GM06990 (cell line): ENCODE data around the gene METRNL.

Experiments used
- DNase-seq: peaks from one replicate; pipeline ENCODE4 v3.0.0-alpha.2; 2011; ENCODE audit not compliant: insufficient read length; ENCODE audit errors: extremely low read depth
- H3K27me3 ChIP-seq: replicated peaks from 2 replicates; pipeline ENCODE4 v1.6.0; 2011; ENCODE audit warnings: low read length; ENCODE audit not compliant: control insufficient read depth, insufficient read depth
- H3K36me3 ChIP-seq: 2 replicates; pipeline ENCODE4 v1.5.1; 2011; ENCODE audit warnings: low read length; ENCODE audit not compliant: control insufficient read depth, insufficient read depth
- H3K4me3 ChIP-seq: replicated peaks from 2 replicates; pipeline ENCODE4 v1.5.1; 2011; ENCODE audit warnings: low read depth, mild to moderate bottlenecking, control low read depth, low read length
- TF ChIP-seq, protein P1 (sequence below): IDR thresholded peaks from 2 replicates; pipeline ENCODE4 v1.5.1; 2011; ENCODE audit warnings: low read length, control low read depth, mild to moderate bottlenecking, inconsistent platforms; ENCODE audit not compliant: insufficient read depth, poor library complexity, severe bottlenecking

Gene METRNL

DNA sequence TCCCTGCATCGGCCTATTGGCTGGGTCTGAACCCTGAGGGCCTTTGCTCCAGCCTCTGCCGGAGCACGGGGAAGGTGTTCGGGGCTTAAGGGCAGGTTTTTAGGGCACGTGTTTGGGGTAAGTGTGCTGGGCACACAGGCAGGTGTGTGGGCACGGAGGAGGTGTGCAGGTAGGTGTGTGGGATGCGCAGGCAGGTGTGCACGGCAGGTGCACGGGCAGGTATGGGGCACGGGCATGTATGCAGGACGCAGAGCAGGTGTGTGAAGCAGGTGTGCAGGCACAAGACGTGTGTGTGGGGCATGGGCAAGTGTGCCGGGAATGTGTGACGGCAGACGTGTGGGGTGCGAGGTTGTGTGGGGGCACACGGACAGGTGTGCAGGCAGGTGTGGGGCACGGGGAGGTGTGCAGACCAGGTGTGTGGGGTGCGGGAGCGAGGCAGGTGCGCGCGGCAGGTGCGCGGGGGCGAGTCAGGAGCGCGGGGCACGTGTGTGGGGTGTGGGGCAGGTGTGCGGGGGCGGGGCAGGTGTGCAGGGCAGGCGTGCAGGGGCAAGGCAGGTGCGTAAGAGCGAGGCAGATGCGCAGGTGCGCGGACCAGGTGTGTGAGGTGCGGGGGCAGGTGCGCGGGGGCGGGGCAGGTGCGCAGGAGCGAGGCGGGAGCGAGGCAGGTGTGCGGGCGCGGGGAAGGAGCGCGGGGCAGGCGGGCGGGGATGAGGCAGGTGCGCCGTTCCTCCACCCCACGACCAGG, 28.6 kb upstream of the METRNL start:
- no peaks in the 10 kb centered on the region for H3K27me3 ChIP-seq
- TF ChIP-seq, protein P1, sequence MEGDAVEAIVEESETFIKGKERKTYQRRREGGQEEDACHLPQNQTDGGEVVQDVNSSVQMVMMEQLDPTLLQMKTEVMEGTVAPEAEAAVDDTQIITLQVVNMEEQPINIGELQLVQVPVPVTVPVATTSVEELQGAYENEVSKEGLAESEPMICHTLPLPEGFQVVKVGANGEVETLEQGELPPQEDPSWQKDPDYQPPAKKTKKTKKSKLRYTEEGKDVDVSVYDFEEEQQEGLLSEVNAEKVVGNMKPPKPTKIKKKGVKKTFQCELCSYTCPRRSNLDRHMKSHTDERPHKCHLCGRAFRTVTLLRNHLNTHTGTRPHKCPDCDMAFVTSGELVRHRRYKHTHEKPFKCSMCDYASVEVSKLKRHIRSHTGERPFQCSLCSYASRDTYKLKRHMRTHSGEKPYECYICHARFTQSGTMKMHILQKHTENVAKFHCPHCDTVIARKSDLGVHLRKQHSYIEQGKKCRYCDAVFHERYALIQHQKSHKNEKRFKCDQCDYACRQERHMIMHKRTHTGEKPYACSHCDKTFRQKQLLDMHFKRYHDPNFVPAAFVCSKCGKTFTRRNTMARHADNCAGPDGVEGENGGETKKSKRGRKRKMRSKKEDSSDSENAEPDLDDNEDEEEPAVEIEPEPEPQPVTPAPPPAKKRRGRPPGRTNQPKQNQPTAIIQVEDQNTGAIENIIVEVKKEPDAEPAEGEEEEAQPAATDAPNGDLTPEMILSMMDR, result no peak
- DNase-seq, result no peak
- no peaks in the 10 kb centered on the region for H3K36me3 ChIP-seq
- peak overlapping the region; percentile 73 for H3K4me3 ChIP-seq

DNA sequence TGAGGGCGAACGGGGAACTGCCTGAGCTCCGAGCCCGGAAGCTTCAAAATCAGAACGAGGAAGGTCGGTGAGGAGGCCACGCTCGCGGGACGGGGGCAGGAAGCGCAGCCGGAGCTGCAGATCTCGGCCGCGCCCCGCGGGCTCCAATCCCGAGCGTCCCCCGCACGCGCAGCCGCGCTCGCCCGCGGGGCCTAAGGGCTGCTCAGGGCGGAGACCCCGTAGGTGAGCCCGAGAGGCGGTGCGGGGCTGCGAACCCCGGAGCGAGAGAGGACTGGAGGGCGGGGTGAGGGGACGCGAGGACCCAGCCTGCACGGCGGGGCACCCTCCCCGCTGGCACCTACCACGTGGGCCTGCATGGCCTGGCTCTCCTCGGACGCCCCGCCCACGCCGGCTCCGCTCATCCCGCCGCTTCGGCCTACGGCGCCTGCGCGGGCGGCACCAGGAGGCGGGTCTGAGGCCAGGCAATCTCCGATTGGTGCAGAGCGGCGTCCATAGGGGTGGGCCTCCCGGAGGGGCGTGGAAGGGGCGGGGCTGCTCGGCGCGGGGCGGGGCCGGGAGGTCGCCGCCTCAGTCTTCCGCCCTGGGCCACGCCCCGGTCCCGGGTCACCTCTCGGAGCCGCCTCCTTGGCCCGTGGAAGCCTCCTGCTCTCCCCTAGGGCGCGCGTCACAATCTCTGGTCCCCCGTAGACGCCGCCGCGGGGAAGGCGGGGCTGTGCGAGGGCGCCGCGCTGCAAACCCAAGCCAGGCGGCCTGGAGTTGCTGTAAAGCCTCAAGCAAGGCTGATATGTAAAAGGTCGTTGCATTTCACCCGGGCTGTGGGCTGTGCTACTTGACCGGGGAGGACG, 27.8 kb upstream of the METRNL start:
- peak; percentile 99 for DNase-seq
- H3K4me3 ChIP-seq, result peak overlapping the region; percentile 73
- H3K36me3 ChIP-seq, result no peaks in the 10 kb centered on the region
- H3K27me3 ChIP-seq, result no peaks in the 10 kb centered on the region
- TF ChIP-seq, protein P1, result no peak

DNA sequence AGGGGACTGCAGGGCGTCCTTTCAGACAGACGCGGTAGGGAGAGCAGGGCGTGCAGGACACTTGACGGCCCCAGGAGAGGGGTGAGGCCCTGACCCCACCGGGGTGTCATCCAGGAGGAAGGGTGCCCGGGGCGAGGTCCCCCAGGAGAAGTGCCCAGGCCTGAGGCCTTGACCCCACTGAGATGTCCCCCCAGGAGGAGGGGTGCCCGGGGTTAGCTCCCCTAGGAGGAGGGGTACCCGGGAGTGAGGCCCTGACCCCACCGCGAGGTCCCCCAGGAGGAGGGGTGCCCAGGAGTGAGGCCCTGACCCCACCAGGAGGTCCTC, 27.2 kb upstream of the METRNL start:
- H3K4me3 ChIP-seq, result peak overlapping the region; percentile 35
- TF ChIP-seq, protein P1, result no peak
- DNase-seq, result no peak
- no peaks in the 10 kb centered on the region for H3K36me3 ChIP-seq
- no peaks in the 10 kb centered on the region for H3K27me3 ChIP-seq

DNA sequence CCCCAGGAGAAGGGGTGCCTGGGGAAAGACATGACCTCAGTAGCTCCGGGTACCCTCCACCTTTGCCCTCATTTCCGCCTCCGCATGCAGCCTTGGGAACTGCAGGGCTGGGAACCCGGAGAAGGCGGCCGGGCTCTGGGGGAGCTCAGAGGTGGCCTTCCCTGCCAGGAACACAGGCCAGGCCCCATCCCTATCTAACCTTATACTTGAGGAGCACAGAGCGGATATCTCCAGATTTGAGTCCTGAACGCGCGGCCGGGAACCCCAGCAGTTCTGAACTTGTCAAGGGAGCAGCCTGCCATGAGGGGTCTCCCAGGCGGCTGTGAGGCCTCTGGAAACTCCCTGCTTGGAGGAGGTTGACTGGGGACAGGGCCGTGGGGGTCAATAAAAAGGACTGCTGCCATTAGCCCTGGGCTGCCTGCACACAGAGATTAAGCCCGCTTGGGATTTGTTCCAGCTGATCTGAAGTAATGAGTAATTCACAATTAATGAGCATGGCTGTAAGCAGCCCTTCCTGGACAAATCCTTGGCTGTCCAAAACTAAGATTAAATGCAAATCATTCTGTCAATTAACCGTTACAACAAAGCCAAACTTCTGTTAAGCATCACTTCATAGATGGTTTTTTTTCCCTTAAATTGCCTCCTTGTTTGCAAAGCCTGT, 26.3 kb upstream of the METRNL start:
- TF ChIP-seq, protein P1, result no peak
- Histone ChIP-seq H3K4me3 (no peak overlapping the region), H3K36me3 (no peaks in the 10 kb centered on the region), H3K27me3 (no peaks in the 10 kb centered on the region)
- no peak for DNase-seq

DNA sequence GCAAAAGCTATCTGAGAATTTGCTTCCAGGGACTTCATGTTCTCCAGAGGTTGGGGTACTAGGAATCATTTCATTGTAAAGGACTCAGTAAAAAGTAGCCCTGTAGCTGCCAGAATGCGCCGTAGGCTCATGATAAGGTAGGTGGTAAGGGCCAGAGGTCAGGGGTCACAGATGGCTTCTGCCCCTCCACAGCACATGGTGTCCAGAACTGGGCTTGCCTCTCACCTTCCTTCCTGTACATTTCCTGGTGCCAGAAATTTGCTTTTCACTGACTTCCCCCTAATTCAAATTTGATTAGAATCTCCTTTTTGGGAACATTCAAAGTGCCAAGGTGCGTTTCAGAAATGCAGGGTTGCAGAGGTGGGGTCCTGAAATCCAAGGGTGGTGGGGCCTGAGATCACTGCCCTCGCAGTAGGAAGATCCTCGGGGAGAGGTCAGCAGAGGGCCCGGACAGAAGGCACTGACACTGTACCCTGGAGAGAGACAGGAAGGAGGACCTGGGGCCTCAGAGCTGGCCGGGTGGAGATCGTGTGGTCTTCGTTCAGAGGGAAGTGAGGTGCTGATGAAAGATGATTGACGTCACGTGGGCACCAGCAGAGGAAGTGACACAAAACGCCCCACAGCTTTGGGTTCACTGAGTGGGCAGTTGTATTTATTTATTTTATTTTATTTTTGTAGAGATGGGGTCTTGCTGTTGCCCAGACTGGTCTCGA, 25.5 kb upstream of the METRNL start:
- no peaks in the 10 kb centered on the region; the same call in 1 of the 2 replicates for H3K27me3 ChIP-seq
- no peak overlapping the region for H3K4me3 ChIP-seq
- H3K36me3 ChIP-seq, result no peaks in the 10 kb centered on the region
- TF ChIP-seq, protein P1, result no peak
- no peak for DNase-seq
